C1 segment of cervical spinal cord (tissue), 14 donors: ENCODE results near the gene SYT6.
A peak's percentile ranks its signal among the peaks of the same experiment; 100 is the strongest.

Experiments used
- DNase-seq, 14 donors: peaks; one replicate each; lab custom pipeline; 2025; lab: John Stamatoyannopoulos, UW

SYT6 gene

GRCh38 chr1:114154146-114154962, 685 bp upstream of the SYT6 start:
- peak in 2 of 14 donors; percentile 15 to 29 for DNase-seq

- peak in 2 of 14 donors; percentile 23 to 64 for DNase-seq
Observed at GRCh38 chr1:114152508-114153260, 985 bp downstream of the SYT6 start.

GRCh38 chr1:114152089-114152507, 1.6 kb downstream of the SYT6 start:
- DNase-seq, result no peak

GRCh38 chr1:114150016-114150415, 3.7 kb downstream of the SYT6 start:
- DNase-seq, result no peak

- no peak for DNase-seq
Observed at GRCh38 chr1:114149211-114149610, 4.5 kb downstream of the SYT6 start.

- no peak for DNase-seq
Observed at GRCh38 chr1:114145504-114146151, 8.0 kb downstream of the SYT6 start.

- no peak for DNase-seq
Observed at GRCh38 chr1:114144016-114144415, 9.7 kb downstream of the SYT6 start.

GRCh38 chr1:114139540-114139939, 14.1 kb downstream of the SYT6 start:
- DNase-seq, result no peak

GRCh38 chr1:114137497-114137896, 16.2 kb downstream of the SYT6 start:
- DNase-seq, result no peak

GRCh38 chr1:114135786-114136185, 17.9 kb downstream of the SYT6 start:
- no peak for DNase-seq

- DNase-seq, result no peak
Observed at GRCh38 chr1:114134518-114134917, 19.2 kb downstream of the SYT6 start.

- DNase-seq, result no peak
Observed at GRCh38 chr1:114133129-114133528, 20.5 kb downstream of the SYT6 start.

- no peak for DNase-seq
Observed at GRCh38 chr1:114131526-114132220, 22.0 kb downstream of the SYT6 start.

- DNase-seq, result no peak
Observed at GRCh38 chr1:114130846-114131525, 22.7 kb downstream of the SYT6 start.

GRCh38 chr1:114130213-114130612, 23.5 kb downstream of the SYT6 start:
- DNase-seq, result no peak

- no peak for DNase-seq
Observed at GRCh38 chr1:114128293-114128692, 25.4 kb downstream of the SYT6 start.

GRCh38 chr1:114126261-114127095, 27.2 kb downstream of the SYT6 start:
- peak in 7 of 14 donors; percentile 20 to 65 (median 35) for DNase-seq

- DNase-seq, result no peak
Observed at GRCh38 chr1:114124644-114125043, 29.0 kb downstream of the SYT6 start.

GRCh38 chr1:114122941-114123618, 30.6 kb downstream of the SYT6 start:
- DNase-seq, result peak in 1 of 14 donors; percentile 58
